ENCODE measurements around the gene SLC7A14.

Gene SLC7A14

DNA sequence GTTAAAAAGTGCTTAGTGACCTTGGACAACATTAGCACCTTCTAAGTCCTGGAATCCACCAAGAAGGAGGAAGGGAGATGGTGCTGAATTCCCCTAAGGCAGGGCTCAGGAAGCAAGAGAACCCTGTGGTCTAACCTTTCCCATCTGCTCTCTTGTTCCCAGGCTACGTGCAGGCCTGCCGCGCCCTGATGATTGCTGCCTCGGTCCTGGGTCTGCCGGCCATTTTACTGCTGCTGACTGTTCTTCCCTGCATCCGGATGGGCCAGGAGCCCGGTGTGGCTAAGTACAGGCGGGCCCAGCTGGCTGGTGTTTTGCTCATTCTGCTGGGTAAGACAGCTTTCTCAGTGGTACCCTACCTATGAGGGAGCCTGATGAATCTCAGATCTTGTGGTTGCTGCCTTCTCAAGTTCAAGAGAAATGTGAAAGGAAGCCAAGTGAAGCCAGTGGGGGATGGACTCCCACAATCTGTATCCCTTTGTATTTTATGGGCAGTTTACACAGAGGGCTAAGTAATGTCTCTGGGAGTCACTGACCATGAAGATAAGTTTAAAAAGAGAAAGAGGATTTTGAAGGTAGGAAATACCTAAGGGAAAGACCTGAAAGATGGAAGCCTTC, 162.8 kb downstream of the SLC7A14 start:
- no peak for DNase-seq

DNA sequence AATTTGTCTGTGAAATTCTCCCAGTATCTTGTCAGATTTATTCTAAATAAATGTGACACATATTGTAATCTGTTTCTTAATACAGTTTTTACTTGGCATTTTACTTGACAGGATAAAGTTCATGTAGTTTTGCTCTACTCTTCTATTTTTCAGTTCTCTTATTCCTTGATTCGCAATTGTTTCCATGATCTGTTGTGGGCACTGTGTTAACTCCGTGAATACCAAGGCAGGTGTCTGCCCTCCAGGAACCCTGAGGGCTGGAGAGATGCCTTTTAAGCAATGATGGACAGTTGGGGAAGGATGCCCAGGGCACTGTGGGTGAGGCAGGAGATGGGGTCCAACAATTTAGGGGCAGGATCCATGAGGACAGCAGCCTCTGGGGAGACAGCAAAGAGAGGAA, 164.1 kb downstream of the SLC7A14 start:
- no peak for DNase-seq

DNA sequence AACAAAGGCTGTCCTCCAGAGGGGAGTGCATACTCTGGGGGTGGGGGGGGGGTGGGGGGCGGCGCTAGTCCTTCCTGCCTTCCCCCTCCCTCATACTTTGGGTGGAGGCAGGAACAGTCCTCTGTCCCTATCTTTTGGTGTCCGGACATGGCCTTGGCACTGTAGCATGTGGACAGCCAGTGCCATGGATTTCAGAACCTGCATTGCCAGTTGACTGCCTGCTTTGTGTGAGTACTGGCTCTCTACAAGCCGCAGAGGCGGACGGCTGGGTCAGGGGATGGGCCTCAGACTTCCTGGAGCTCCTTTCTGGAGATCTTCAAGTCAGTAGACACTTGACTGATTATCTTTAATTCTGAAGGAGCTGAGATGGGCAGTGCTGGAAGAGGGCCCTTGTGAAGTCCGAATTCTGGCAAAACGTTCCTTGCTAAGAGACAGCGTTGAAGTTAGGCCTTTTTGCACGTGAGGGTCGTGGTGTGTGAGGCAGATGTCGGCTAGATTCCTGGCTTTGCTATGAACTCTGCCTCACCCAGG, 164.7 kb downstream of the SLC7A14 start:
- no peak for DNase-seq

DNA sequence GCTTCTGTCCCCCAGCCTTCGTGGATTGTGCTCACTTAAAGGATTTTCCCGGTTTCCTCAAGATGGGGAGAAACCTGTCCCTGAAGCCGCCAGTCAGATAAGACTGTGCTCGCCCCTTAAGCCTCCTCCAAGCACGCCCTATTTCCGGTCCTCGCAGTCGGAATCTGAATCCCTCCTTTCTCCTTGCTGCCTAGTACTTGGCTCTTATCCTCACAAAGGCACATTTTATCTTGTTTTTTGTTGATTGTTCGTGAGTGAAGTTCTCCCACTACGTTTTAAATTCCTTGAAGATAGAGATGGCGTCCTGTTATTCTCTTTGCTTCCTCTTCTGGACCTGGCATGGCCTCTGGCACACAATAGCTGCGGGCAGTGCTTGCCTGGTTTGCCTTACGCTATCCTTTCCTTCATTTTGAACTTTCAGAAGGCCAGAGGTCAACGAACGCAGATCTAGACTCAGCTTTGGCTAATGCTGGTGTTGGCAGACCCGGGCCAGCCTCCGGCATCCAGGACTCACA, 165.5 kb downstream of the SLC7A14 start:
- DNase-seq = no peak

DNA sequence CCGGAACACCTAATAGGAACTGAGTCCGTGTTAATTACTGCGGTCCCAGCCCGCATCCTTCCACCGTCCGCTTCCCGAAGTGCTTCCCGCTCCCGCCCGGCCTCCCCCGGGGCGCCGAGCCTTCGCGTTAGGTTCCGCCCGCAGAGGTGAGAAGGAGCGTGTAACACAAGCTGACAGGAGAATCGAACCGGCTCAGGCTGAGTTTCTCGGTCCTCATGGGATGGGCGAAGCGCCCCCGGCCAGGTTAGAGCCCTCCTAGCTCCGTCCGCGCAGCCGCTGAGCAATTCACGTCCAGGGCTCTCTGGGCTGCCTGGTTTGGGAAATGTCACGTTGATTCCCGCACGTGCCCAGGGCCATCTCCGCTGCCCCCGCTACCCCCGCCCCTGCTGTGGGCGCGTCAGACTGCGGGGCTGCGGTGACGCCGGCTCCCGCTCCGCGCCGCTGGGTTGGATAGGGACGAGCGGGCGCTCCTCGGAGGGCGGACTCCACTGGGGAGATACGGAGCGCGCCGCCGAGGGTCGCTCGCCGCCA, 166.3 kb downstream of the SLC7A14 start:
- DNase-seq = no peak

DNA sequence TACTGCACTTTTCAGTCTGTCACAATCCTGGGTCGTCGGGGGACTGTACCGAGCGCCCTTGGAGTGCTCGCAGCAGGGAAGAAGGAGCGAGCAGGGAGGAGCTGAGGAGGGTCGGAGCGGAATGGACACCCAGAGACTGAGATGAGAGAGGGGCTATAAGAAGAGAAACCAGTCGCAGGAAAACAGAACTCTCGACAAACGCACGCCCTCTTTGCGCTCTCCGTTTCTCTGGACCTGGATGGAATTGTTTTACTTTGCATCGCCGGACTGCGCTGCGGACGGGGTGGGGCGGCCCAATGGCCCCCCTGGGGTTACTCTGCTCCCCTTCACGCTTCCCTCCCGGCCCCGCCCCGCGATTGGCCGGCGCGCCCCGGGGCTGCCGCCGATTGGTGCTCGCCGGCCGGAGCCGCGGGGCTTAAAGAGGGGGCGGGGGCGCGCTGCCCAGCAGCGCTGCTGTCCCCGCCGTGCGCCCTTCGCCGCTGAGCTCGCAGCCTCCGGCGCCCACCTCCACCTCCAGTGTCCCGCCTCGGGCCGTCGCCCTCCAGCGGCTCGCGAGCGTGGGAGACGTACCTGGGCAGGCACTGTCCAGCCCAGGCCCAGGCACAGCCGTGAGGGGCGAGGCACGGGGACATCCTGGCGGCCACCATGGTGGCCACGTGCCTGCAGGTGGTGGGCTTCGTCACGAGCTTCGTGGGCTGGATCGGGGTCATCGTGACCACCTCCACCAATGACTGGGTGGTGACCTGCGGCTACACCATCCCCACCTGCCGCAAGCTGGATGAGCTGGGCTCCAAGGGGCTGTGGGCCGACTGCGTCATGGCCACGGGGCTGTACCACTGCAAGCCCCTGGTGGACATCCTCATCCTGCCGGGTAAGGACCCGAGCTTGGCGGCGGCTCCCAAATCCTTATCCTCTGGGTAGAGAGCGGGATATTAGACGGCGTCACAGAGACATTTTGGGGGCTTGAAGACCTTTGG, 167.2 kb downstream of the SLC7A14 start, which contains the start of gene CLDN11:
Gene CLDN11, plus strand, starts transcription at position 447 of the 977 bp plus-strand sequence. Its CDS starts 199 bp downstream, at position 646.
- peak; percentile 37 to 43 for DNase-seq

DNA sequence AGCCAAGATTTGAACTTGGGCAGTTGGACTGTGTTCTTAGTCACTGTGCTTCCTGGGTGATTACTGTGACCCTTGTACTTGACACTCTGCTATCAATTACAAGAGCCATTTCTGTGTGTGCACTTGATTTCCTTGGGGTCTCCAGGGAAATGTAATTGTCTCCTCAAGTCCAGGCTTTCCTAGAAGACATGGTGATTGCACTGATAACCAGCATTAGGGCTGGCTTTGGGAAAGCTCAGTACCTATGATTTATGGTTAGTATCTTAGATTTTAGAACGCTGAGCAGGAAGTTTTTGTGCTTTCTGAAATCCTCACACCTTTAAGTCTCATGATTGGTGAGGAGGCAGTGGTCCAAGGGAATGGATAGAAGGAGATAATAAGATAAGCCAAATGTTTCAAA, 168.8 kb downstream of the SLC7A14 start:
- no peak for DNase-seq

DNA sequence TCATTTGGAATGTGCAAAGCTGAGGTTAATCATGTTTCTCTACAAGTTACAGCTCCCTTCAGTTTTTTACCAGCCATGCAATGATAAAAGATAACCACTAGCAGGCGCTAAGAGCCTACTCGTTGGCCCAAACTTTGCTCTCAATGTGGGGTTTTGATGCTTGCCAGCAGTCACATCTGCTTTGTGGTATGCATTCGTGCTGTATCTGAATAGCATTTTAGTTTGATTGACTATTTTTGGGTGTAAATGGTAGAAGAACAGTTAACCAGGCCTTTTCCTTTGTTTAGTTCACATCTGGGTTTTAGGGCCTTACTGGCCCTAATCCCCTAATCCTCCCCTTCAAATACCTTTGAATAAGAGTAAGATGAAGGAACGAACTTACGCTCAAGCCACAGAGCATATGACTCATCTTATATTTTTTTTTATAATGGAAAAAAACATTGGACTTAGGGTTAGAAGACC, 171.6 kb downstream of the SLC7A14 start:
- DNase-seq = peak; percentile 28 to 35

DNA sequence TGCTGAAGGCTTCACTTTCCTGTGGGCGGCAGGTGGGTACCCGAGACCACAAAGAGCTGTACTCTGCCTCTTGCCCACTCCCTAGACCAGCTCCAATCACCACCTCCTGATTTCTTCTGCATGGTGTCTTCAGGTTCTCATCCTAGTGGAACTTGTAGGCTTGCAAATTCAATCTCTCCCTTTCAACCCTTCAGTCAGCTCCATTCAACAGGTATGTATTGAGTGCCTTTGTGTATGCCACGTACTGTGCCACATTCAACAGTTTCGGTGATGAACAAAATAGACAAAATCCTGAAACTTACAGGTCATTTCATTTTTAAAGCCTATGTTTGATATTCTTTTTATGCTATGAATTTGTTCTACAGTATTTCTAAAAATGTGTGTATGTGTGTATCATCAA, 172.6 kb downstream of the SLC7A14 start:
- DNase-seq = no peak

DNA sequence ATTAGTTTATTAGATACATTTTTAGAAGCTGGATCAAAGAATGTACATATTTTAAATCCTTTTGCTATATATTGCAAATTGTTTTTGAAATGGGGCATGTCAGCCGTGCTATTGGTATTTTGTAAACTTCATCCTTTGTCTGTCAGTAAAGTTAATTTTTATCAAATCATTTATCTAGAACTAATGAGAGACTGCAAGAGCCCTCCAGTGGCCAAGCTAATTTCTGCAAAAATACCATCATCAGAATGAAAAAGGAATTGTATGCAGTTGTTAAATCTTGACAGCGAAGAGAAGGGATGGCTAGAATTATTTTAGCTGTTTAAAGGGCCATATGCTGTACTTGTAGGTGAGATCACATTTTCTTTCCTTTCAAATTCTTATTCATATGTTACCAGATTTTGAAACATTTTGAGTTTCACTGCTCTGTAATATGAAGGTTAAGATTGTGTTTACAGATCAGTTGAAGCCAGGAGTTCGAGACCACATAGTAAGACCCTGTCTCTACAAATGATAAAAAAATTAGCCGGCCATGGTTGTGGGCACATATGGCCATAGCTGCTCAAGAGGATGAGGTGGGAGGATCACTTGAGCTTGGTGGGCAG, 175.3 kb downstream of the SLC7A14 start:
- no peak for DNase-seq

All from NCI-H187 (cell line).